ENCODE measurements around the gene GRK5. TPM values are rescaled to one million over a fixed set of nuclear protein-coding genes. Genes with fewer than 3 reads are reported as not detected.

GRK5 gene
- total RNA-seq, 1 experiment from 2014 or later, result 1.2 TPM

- Mint-ChIP-seq H3K27ac (no peak overlapping the region), H3K36me3 (ENCODE audit: insufficient read depth in 1 of 3, low read depth in 3 of 3) (0 out of 7 replicates have a peak, but pooled peaks cover 0 to 2% (median 0%) of the 10 kb centered on the region in 3 experiments), H3K4me1 (0 out of 4 replicates have a peak, but pooled peaks cover 0 to 3% of the 10 kb centered on the region in 2 experiments), H3K9me3 (no peaks in the 10 kb centered on the region), H3K27me3 (ENCODE audit: low read depth) (peaks cover 4% of the 10 kb centered on the region), H3K4me3 (no peak overlapping the region)
- no peak overlapping the region for H3K23ac ChIP-seq (ENCODE audit: insufficient read length, low read depth, low read length)
- H3K4me1 ChIP-seq (ENCODE audit: insufficient read depth, low read length), result no peaks in the 10 kb centered on the region
- no peaks in the 10 kb centered on the region for H3K9me3 ChIP-seq (ENCODE audit: control insufficient read depth, low read depth, low read length)
- H2BK15ac ChIP-seq (ENCODE audit: low read depth, low read length), result no peak overlapping the region
- H4K5ac ChIP-seq (ENCODE audit: insufficient read length, low read depth, low read length), result no peak overlapping the region
- H2AFZ ChIP-seq (ENCODE audit: low read length), result no peak overlapping the region
- H3K27ac ChIP-seq (ENCODE audit: insufficient read length, low read depth, low read length), result no peak overlapping the region
- no peak overlapping the region for H3T11ph ChIP-seq (ENCODE audit: low read length)
- H3K23me2 ChIP-seq (ENCODE audit: insufficient read length, low read depth, low read length, poor library complexity, severe bottlenecking), result no peaks in the 10 kb centered on the region
- no peak overlapping the region for H4K8ac ChIP-seq (replicated peaks; ENCODE audit: insufficient read length, low read depth, low read length)
- no peak overlapping the region for H3K18ac ChIP-seq (ENCODE audit: insufficient read length, low read depth, low read length)
- no peaks in the 10 kb centered on the region for H3K79me2 ChIP-seq (ENCODE audit: insufficient read depth, low read length)
- DNase-seq, result no peak
- H2BK12ac ChIP-seq (ENCODE audit: insufficient read length, low read depth, low read length), result no peak overlapping the region
- H3K56ac ChIP-seq (ENCODE audit: insufficient read length, low read depth, low read length), result no peak overlapping the region
- no peak overlapping the region for H2BK5ac ChIP-seq (ENCODE audit: insufficient read length, low read length)
- H3K27me3 ChIP-seq (ENCODE audit: insufficient read depth, low read length), result no peaks in the 10 kb centered on the region
- no CpG with 5 or more reads among the region's 12 CpGs for WGBS (ENCODE audit: extremely low coverage, insufficient read length, low lambda C conversion rate)
- no peak overlapping the region for H3K4me2 ChIP-seq (ENCODE audit: insufficient read depth, insufficient read length, low read length)
- H3K14ac ChIP-seq (ENCODE audit: insufficient read depth, low read length), result peak overlapping the region; percentile 8; the same call in 1 of the 2 replicates
- H2BK20ac ChIP-seq (ENCODE audit: low read depth, low read length, poor library complexity, severe bottlenecking), result no peak overlapping the region
- no peak overlapping the region for H2BK120ac ChIP-seq (ENCODE audit: low read depth, low read length, poor library complexity, severe bottlenecking)
- no peaks in the 10 kb centered on the region for H4K20me1 ChIP-seq (ENCODE audit: control insufficient read depth, insufficient read depth, insufficient read length)
- no peak overlapping the region for H3K9ac ChIP-seq (ENCODE audit: extremely low read depth, insufficient read length, low read length)
- H2AK5ac ChIP-seq (ENCODE audit: insufficient read length, low read length), result no peak overlapping the region
- H4K91ac ChIP-seq (ENCODE audit: insufficient read length, low read depth, low read length), result no peak overlapping the region
- no peaks in the 10 kb centered on the region for H3K79me1 ChIP-seq (ENCODE audit: insufficient read depth, low read depth, low read length, poor library complexity, severe bottlenecking)
- H3K4ac ChIP-seq (ENCODE audit: low read depth, low read length), result no peak overlapping the region
- no peak for TF ChIP-seq CTCF (conservative IDR thresholded peaks at IDR 0.05)
These were observed 100.7 kb downstream of the GRK5 start for GRCh38 chr10:119308089-119308488.

All from H9 (cell line).